Hindlimb muscle (tissue), 1 donor: Measurements from ENCODE around the gene CSMD2. TPM values are rescaled to one million over a fixed set of nuclear protein-coding genes. Genes with fewer than 3 reads are reported as not detected.

Experiments used
- DNase-seq: peaks from one replicate; pipeline ENCODE4 v3.0.0-alpha.2; 2013
- polyA plus RNA-seq: library from polyadenylated mRNA; unstranded; fragments of 120-200 nt; gene quantifications from one replicate; pipeline ENCODE4 v1.2.1, GENCODE V29; 2013; ENCODE audit not compliant: insufficient read length

The CSMD2 gene
- polyA plus RNA-seq, 1 donor: 0.46 TPM

- DNase-seq: no peak
Measured at GRCh38 chr1:33586795-33587194, 578.2 kb downstream of the CSMD2 start.

- no peak for DNase-seq
Measured at GRCh38 chr1:33586106-33586505, 578.9 kb downstream of the CSMD2 start.

GRCh38 chr1:33583567-33583966, 581.5 kb downstream of the CSMD2 start:
- DNase-seq: no peak

- no peak for DNase-seq
Measured at GRCh38 chr1:33578557-33579448, 586.2 kb downstream of the CSMD2 start.

- no peak for DNase-seq
Measured at GRCh38 chr1:33577663-33578062, 587.4 kb downstream of the CSMD2 start.

GRCh38 chr1:33576821-33577599, 588.0 kb downstream of the CSMD2 start:
- no peak for DNase-seq

- no peak for DNase-seq
Measured at GRCh38 chr1:33575324-33575879, 589.6 kb downstream of the CSMD2 start.

GRCh38 chr1:33573661-33574060, 591.4 kb downstream of the CSMD2 start:
- no peak for DNase-seq

GRCh38 chr1:33572387-33572786, 592.6 kb downstream of the CSMD2 start:
- DNase-seq: no peak

- no peak for DNase-seq
Measured at GRCh38 chr1:33569331-33569730, 595.7 kb downstream of the CSMD2 start.

- no peak for DNase-seq
Measured at GRCh38 chr1:33563699-33564098, 601.3 kb downstream of the CSMD2 start.

GRCh38 chr1:33562563-33562962, 602.5 kb downstream of the CSMD2 start:
- DNase-seq: no peak

- no peak for DNase-seq
Measured at GRCh38 chr1:33561576-33561975, 603.5 kb downstream of the CSMD2 start.

- no peak for DNase-seq
Measured at GRCh38 chr1:33560680-33561079, 604.4 kb downstream of the CSMD2 start.

GRCh38 chr1:33548721-33549120, 616.3 kb downstream of the CSMD2 start:
- no peak for DNase-seq

GRCh38 chr1:33548319-33548718, 616.7 kb downstream of the CSMD2 start:
- no peak for DNase-seq

GRCh38 chr1:33547576-33547975, 617.5 kb downstream of the CSMD2 start:
- DNase-seq: no peak

GRCh38 chr1:33541966-33542365, 623.1 kb downstream of the CSMD2 start:
- no peak for DNase-seq

GRCh38 chr1:33537885-33538284, 627.1 kb downstream of the CSMD2 start:
- no peak for DNase-seq

GRCh38 chr1:33535334-33535733, 629.7 kb downstream of the CSMD2 start:
- DNase-seq: no peak

- no peak for DNase-seq
Measured at GRCh38 chr1:33532936-33533335, 632.1 kb downstream of the CSMD2 start.

GRCh38 chr1:33532250-33532649, 632.8 kb downstream of the CSMD2 start:
- no peak for DNase-seq

GRCh38 chr1:33529957-33530356, 635.1 kb downstream of the CSMD2 start:
- no peak for DNase-seq
